SK-N-MC (cell line): ENCODE measurements around the gene GPR25.

Source experiments
- EZH2 ChIP-seq: fragments of 200-600 bp; sonication (generic); IDR thresholded peaks from one replicate; pipeline ENCODE4 v1.6.1; 2017; ENCODE audit warnings: antibody characterized with exemption
- FOXP2 ChIP-seq: optimal IDR thresholded peaks from 2 replicates; pipeline ENCODE3; 2011; ENCODE audit warnings: mild to moderate bottlenecking, moderate library complexity; ENCODE audit not compliant: insufficient read depth; ENCODE audit errors: extremely low read length, control extremely low read depth
- POLR2AphosphoS5 ChIP-seq: IDR thresholded peaks from 2 replicates; pipeline ENCODE4 v1.6.1; 2012; ENCODE audit warnings: mild to moderate bottlenecking, low read depth, low read length, borderline replicate concordance

DNA sequence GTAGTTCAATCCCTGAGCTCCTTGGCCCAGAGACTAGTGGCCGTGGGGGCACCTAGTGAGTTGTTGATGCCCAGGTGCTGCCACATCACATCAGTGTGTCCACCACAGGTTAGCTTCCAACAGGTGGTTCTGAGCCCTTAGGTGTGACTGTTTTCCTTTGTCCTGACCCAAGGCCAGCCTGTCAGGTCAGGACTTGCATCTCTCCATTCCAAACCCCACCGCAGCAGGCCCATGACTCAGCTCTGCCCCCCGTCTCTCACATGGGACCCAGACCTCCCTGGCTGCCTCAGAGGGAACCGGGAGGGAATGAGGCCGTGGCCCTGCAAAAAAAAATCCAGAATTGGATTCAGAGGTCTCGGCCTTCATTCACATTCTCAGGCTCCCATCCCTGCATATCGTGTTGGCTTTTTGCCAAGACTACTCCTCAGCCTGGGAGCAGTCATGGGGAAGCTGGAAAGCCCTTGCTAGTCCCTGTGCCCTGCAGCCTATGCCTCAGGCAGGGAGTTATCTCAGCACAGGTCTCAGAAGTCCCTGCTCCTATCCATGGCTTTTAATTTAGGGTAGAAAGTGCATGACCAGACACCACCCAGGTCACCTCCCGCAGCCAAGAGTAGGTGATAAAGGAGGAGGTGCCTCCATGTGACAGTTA lies 29.1 kb downstream of the GPR25 start:
- TF ChIP-seq EZH2 (no peak), POLR2AphosphoS5 (no peak), FOXP2 (no peak)
